Suppressor macrophage treated with lipopolysaccharide for 4 hours (primary cell): ENCODE results near the gene MEP1A.
"Not testable (repeated sequence)": the region's sequence is repeated elsewhere in the genome, so short reads cannot be mapped to it uniquely, and the experiment has no call there.

Source experiments
- DNase-seq: peaks from one replicate; pipeline ENCODE4 v3.0.0-alpha.2; 2020

The MEP1A gene

GRCh38 chr6:46834257-46834916, 41.2 kb downstream of the MEP1A start:
- not testable (repeated sequence) for DNase-seq

- DNase-seq = not testable (repeated sequence)
Measured at GRCh38 chr6:46834991-46835390, 41.8 kb downstream of the MEP1A start.

GRCh38 chr6:46838033-46838432, 44.8 kb downstream of the MEP1A start:
- no peak for DNase-seq

GRCh38 chr6:46842252-46842846, 49.2 kb downstream of the MEP1A start:
- DNase-seq = not testable (repeated sequence)

GRCh38 chr6:46845126-46845525, 51.9 kb downstream of the MEP1A start:
- no peak for DNase-seq

GRCh38 chr6:46848684-46849360, 55.6 kb downstream of the MEP1A start:
- peak; percentile 93 for DNase-seq

- no peak for DNase-seq
Measured at GRCh38 chr6:46849361-46849690, 56.1 kb downstream of the MEP1A start.

GRCh38 chr6:46850792-46851191, 57.6 kb downstream of the MEP1A start:
- DNase-seq = no peak

- not testable (repeated sequence) for DNase-seq
Measured at GRCh38 chr6:46851576-46851975, 58.4 kb downstream of the MEP1A start.

- peak; percentile 57 for DNase-seq
Measured at GRCh38 chr6:46855966-46856365, 62.8 kb downstream of the MEP1A start.

- DNase-seq = no peak
Measured at GRCh38 chr6:46862381-46862780, 69.2 kb downstream of the MEP1A start.

GRCh38 chr6:46863791-46864190, 70.6 kb downstream of the MEP1A start:
- DNase-seq = no peak

GRCh38 chr6:46865221-46865620, 72.0 kb downstream of the MEP1A start:
- no peak for DNase-seq

- no peak for DNase-seq
Measured at GRCh38 chr6:46867411-46867810, 74.2 kb downstream of the MEP1A start.

- DNase-seq = no peak
Measured at GRCh38 chr6:46876126-46876525, 82.9 kb downstream of the MEP1A start.

GRCh38 chr6:46879003-46879402, 85.8 kb downstream of the MEP1A start:
- DNase-seq = no peak

GRCh38 chr6:46882645-46883044, 89.5 kb downstream of the MEP1A start:
- DNase-seq = no peak

GRCh38 chr6:46888031-46888430, 94.8 kb downstream of the MEP1A start:
- no peak for DNase-seq

- DNase-seq = no peak
Measured at GRCh38 chr6:46888578-46888977, 95.4 kb downstream of the MEP1A start.
